HAP-1 (cell line): ENCODE results near the gene YDJC.
A peak's percentile ranks its signal among the peaks of the same experiment; 100 is the strongest.
"Not testable (repeated sequence)": the region's sequence is repeated elsewhere in the genome, so short reads cannot be mapped to it uniquely, and the experiment has no call there.

Experiments
- DNase-seq, 2 experiments: peaks; one replicate each; pipeline ENCODE4 v3.0.0-alpha.2; 2016 to 2020; ENCODE audit warnings: low spot score in 2 of 2
- H3K27me3 ChIP-seq: fragments of 250-450 bp; sonication (Bioruptor Pico); 2 replicates; pipeline ENCODE4 v1.5.1; 2020; ENCODE audit warnings: low read depth, mild to moderate bottlenecking, moderate library complexity
- H3K36me3 ChIP-seq: fragments of 250-450 bp; sonication (Bioruptor Pico); replicated peaks from 2 replicates; pipeline ENCODE4 v1.5.1; 2020; ENCODE audit warnings: mild to moderate bottlenecking
- H3K4me1 ChIP-seq: fragments of 250-450 bp; sonication (Bioruptor Pico); 2 replicates; pipeline ENCODE4 v1.5.1; 2020; ENCODE audit warnings: mild to moderate bottlenecking
- H3K4me3 ChIP-seq: fragments of 250-450 bp; sonication (Bioruptor Pico); 2 replicates; pipeline ENCODE4 v1.5.1; 2020; ENCODE audit warnings: mild to moderate bottlenecking, moderate library complexity
- H3K9me3 ChIP-seq: fragments of 250-450 bp; sonication (Bioruptor Pico); 2 replicates; pipeline ENCODE4 v1.5.1; 2020; ENCODE audit warnings: mild to moderate bottlenecking, moderate library complexity
- in situ Hi-C: fragments of 300-500 bp; cut with MboI; formaldehyde crosslinking; loops from 3 replicates; pipeline ENCODE4 v1.14.3; 2020; ENCODE audit warnings: low sequenced_read_pairs, inconsistent platforms, mixed read lengths

The YDJC gene, protein sequence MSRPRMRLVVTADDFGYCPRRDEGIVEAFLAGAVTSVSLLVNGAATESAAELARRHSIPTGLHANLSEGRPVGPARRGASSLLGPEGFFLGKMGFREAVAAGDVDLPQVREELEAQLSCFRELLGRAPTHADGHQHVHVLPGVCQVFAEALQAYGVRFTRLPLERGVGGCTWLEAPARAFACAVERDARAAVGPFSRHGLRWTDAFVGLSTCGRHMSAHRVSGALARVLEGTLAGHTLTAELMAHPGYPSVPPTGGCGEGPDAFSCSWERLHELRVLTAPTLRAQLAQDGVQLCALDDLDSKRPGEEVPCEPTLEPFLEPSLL

DNA sequence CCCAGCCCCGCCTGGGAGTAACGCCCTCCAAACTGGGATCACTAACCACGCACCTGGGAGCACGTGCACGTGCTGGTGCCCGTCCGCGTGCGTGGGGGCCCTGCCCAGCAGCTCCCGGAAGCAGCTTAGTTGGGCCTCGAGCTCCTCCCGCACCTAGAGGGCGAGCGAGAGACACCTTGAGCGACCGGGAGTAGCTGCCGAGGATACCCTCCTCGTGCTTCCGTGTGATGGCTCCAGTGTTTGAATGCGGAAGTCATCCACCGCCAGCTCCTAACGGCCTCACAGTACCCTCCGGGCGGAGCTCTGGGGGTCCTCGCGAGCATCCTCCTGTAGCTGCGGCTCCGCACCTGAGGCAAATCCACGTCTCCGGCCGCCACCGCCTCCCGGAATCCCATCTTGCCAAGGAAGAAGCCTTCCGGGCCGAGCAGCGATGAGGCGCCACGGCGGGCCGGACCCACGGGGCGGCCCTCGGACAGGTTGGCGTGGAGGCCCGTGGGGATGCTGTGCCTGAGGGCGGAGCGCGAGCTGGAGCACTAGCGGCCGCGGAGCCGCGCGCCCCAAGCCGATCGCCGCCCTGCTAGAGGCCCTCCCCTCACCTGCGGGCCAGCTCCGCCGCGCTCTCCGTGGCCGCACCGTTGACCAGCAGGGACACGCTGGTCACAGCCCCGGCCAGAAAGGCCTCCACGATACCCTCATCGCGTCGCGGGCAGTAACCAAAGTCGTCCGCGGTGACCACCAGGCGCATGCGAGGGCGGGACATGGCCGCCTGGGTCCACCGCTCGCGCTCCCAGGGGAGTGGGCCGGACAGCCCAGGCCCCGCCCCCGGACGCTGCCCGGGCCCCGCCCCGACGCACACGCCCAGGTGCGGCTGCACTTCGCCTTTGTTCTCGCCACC is at the start of gene YDJC:
Gene YDJC (minus strand): TSS at position 768 of the 895 bp plus-strand sequence. CDS start 8 bp downstream, at position 760.
- DNase-seq: peak; percentile 89 to 97
- Histone ChIP-seq H3K36me3 (peaks cover 32% of the 10 kb centered on the region), H3K4me1 (peaks cover 17% of the 10 kb centered on the region), H3K27me3 (no peaks in the 10 kb centered on the region), H3K9me3 (no peaks in the 10 kb centered on the region), H3K4me3 (peak within 1 kb of the TSS; percentile 93)
- in situ Hi-C loops: no loop called here

DNA sequence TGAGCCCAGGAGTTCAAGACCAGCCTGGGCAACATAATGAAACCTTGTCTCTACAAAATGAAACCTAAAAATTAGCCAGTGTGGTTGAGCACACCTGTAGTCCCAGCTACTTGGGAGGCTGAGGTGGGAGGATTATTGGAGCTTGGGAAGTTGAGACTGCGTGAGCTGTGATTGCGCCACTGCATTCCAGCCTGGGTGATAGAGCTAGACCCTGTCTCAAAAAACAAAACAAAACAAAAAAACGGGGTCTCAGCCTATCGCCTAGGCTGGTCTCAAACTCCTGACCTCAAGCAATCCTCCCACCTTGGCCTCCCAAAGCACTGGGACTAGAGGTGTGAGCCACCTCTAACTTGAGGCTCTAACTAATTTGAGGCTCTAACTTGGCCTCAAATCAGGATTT is 49.6 kb upstream of the YDJC start:
- in situ Hi-C loops: no loop called here
- peaks cover 26% of the 10 kb centered on the region for H3K36me3 ChIP-seq

DNA sequence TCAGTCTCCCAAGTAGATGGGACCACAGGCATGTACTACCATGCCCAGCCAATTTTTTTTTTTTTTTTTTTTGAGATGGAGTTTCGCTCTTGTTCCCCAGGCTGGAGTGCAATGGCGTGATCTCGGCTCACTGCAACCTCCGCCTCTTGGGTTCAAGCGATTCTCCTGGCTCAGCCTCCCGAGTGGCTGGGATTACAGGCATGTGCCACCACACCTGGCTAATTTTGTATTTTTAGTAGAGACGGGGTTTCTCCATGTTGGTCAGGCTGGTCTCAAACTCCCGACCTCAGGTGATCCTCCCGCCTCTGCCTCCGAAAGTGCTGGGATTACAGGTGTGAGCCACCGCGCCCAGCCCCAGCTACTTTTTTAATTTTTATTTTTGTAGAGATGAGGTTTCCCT is 49.0 kb upstream of the YDJC start:
- in situ Hi-C loops, H3K27me3 ChIP-seq, DNase-seq, H3K9me3 ChIP-seq, H3K4me3 ChIP-seq, H3K4me1 ChIP-seq: not testable (repeated sequence)
- peaks cover 25% of the 10 kb centered on the region for H3K36me3 ChIP-seq

More for the DNA sequence above, 49.6 kb upstream of the YDJC start:
- Histone ChIP-seq H3K9me3 (no peaks in the 10 kb centered on the region), H3K27me3 (no peaks in the 10 kb centered on the region), H3K4me1 (no peaks in the 10 kb centered on the region), H3K4me3 (no peak overlapping the region)
- DNase-seq: no peak

DNA sequence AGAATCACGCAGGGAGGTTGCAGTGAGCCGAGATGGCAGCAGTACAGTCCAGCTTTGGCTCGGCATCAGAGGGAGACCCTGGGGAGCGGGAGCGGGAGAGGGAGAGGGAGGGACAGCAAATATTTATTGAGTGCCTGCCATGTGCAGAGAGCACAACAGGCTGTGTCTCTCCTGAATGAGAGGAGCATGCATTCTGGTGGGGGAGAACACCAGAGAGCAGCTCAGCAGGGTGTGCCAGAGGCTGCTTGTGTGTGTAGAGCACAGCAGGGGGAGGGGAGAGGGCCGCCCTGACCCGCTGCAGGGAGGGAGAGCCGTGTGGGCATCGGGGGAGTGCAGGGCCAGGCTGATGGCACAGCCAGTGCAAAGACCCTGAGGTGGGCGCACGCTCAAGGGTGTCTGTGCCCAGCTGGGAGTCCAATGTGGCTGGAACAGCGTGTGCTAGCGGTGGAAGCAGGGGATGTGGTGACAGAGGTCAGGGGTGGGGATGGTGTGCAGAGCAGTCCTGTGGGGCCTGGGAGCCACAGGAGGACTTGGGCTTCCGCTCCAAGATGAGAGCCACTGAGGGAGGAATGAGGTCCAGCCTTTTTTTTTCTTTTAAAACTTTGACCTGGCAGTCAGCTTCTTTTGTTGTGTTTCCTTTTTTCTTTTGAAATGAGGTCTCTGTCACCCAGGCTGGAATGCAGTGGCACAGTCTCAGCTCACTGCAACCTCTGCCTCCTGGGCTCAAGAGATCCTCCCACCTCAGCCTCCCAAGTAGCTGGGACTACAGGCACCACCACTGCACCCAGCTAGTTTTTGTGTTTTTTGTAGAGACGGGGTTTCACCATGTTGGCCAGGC is 48.0 kb upstream of the YDJC start:
- peaks cover 19% of the 10 kb centered on the region for H3K36me3 ChIP-seq
- H3K27me3 ChIP-seq: no peaks in the 10 kb centered on the region
- no peaks in the 10 kb centered on the region for H3K9me3 ChIP-seq
- H3K4me1 ChIP-seq: no peaks in the 10 kb centered on the region
- in situ Hi-C loops: no loop called here
- no peak overlapping the region for H3K4me3 ChIP-seq
- no peak for DNase-seq

DNA sequence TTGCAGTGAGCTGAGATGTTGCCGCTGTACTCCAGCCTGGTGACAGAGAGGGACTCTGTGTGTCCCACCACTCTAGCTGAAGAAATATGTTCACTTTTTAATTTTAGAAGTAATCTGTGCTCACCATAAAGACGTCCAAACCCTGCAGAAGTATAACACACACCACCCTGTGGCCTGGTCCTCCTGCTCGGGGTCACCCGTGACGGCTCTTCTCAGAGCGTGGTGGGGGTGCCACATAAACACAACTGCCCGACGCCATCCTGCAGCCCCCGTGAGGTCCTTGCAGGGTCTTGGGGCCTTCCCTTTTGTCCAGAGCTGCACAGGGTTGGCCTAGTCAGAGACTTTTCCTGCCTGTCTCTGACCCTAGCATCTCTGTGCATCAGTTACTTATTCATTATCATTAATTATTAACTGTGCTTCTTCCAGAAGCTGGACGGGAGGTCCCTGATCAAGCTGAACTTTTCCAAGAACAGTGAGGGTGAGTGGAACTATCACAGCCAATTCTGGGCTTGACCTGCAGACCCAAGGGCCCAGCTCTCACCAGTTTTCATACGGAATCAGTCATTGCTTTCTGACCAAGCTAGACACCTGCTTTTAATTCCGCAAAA is 44.9 kb upstream of the YDJC start:
- in situ Hi-C loops: no loop called here
- H3K9me3 ChIP-seq: no peaks in the 10 kb centered on the region
- H3K4me1 ChIP-seq: no peaks in the 10 kb centered on the region
- peaks cover 41% of the 10 kb centered on the region for H3K36me3 ChIP-seq
- H3K4me3 ChIP-seq: no peak overlapping the region
- DNase-seq: no peak
- no peaks in the 10 kb centered on the region for H3K27me3 ChIP-seq

DNA sequence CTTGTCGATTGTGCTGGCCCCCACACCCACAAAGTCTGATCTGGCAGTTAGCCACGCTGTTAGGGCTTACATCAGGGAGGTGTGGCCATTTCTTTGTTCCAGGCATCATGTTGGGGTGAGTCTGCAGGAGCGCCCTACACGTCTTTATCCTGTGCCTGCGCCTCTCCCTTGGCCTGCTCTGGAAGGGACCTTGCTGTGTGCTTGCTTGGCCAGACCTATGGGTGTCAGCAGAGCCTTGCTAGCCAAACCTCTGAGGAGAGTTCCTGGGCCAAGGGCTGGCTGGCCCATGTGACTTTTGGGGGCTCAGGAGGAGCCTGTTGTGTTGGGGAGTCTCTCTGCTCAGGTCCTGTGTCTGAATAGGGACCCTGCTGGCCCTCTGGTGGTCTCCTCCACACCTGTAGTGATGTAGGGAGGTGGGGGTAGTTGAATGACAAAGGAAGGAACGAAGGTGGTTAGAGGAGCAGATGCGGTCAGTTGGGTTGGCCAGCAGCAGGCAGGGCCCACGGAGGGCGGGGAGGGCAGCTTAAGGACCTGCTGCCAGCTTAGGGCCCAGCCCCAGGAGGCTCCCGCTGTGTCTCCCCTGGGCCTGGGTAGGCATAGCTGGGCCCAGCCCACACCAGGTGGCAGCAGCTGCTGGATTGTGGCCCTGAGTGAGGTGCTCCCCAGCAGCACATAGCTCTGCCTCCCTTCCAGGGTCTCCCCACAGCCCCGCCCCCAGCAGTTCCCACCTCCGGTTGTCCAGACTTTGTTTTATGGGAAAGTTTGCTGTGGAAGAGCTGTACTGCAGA is 43.9 kb upstream of the YDJC start:
- Histone ChIP-seq H3K36me3 (peaks cover 41% of the 10 kb centered on the region), H3K27me3 (no peaks in the 10 kb centered on the region), H3K4me1 (no peaks in the 10 kb centered on the region), H3K9me3 (no peaks in the 10 kb centered on the region), H3K4me3 (no peak overlapping the region)
- DNase-seq: no peak
- in situ Hi-C loops: no loop called here

DNA sequence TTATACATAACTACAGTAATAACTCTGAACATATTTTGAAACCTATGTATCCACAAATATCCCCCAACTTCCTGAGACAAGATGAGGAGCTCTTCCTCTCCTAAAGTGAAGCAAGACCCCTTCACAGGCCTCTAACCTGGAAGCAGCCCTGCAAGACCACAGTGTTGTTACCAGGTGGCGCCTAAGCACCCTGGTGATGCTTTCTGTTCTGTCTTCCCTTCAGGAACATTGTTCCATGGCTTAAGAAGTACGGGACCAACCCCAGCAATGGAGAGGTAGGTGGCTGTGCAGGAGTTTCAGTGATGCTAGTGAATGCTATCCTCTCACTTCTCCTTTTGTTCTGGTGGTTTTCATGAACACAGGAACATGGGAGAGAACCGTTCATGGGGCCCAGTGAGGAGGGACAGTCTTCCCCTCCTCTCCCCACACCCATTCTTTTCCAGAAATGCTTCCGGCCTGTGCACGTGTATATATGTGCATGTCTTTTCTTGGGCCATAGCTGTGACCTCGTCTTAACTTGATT is 42.3 kb upstream of the YDJC start:
- H3K9me3 ChIP-seq: no peaks in the 10 kb centered on the region
- no peak for DNase-seq
- in situ Hi-C loops: no loop called here
- H3K36me3 ChIP-seq: peaks cover 41% of the 10 kb centered on the region
- H3K4me3 ChIP-seq: no peak overlapping the region
- H3K27me3 ChIP-seq: no peaks in the 10 kb centered on the region
- no peaks in the 10 kb centered on the region for H3K4me1 ChIP-seq

DNA sequence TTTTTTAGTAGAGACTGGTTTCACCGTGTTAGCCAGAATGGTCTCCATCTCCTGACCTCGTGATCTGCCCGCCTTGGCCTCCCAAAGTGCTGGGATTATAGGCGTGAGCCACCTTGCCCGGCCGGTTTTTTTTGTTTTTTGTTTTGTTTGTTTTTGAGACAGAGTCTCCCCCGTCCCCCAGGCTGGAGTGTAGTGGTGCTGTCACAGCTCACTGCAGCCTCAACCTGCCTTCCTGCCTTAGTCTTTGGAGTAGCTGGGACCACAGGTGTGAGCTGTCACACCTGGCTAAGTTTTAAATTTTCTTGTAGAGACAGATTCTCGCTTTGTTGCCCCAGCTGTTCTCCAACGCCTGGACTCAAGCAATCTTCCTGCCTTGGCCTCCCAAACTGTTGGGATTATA is 39.2 kb upstream of the YDJC start:
- H3K4me3 ChIP-seq: no peak overlapping the region
- H3K9me3 ChIP-seq: no peaks in the 10 kb centered on the region
- in situ Hi-C loops: loop anchor here (10.0 kb wide), 1 partner anchor 654 kb away; the partner anchor contains the start of gene P2RX6
- H3K4me1 ChIP-seq: no peaks in the 10 kb centered on the region
- no peak for DNase-seq
- H3K36me3 ChIP-seq: peaks cover 25% of the 10 kb centered on the region
- no peaks in the 10 kb centered on the region for H3K27me3 ChIP-seq

DNA sequence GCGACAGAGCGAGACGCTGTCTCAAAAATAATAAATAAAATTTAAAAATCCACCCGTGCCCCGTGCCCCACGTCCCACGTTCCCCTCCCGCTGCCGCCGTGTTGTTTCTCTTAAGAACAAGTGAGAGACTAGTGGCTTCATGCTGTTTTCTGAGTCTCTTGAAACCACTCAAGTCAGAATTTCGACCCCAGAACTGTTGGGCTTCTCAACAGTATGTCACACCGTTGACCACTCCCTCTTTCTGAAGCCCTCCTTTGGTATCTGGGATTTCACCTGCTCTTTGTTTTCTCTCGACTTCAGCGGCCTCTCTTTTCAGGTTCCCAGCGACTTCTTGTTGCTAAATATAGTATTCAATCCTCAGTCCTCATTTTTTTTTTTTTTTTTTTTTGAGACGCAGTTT is 37.0 kb upstream of the YDJC start:
- no peaks in the 10 kb centered on the region for H3K4me1 ChIP-seq
- in situ Hi-C loops: loop anchor here (10.0 kb wide), 1 partner anchor 652 kb away; the partner anchor contains the start of gene P2RX6

DNA sequence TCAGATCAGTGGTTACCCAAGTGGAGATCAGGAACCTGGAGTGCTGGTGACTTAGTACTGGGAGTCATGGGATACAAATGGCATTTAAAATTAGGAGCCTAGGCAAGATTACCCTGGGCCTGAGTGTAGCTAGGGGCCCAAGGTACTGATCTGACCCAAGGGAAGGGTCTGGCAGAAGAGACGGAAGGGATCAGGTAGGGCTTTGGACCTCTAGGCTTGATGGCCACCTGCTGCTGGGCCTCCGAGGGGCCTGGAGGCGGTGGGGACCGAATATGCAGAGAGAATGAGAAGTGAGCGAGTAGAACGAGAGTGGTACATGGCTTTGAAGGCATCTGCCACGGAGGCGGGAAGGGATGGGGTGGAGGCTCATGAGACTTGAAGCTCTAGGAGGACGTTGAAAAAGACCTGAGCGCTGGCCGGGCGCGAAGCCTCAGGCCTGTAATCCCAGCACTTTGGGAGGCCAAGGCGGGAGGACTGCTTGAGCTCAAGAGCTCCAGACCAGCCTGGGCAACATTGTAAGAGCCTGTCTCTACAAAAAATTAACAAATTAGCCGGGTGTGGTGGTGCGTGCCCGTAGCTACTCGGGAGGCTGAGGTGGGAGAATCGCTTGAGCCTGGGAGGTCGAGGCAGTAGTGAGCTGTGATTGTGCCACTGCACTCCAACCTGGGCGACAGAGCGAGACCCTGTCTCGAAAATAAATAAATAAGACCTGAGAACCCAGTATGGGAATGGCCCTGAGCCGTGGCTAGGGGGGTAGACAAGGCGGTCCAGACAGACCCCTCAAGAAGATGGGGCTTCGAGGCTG is 35.4 kb upstream of the YDJC start:
- peak overlapping the region; percentile 75 for H3K4me3 ChIP-seq
- no peaks in the 10 kb centered on the region for H3K9me3 ChIP-seq
- DNase-seq: no peak
- peaks cover 1% of the 10 kb centered on the region for H3K36me3 ChIP-seq
- in situ Hi-C loops: loop anchor here (10.0 kb wide), 1 partner anchor 650 kb away; the partner anchor contains the start of gene P2RX6
- no peaks in the 10 kb centered on the region for H3K27me3 ChIP-seq
- no peaks in the 10 kb centered on the region for H3K4me1 ChIP-seq

More for the DNA sequence above, 37.0 kb upstream of the YDJC start:
- Histone ChIP-seq H3K9me3 (no peaks in the 10 kb centered on the region), H3K36me3 (peaks cover 14% of the 10 kb centered on the region), H3K4me3 (peak overlapping the region; percentile 75), H3K27me3 (no peaks in the 10 kb centered on the region)
- DNase-seq: no peak

DNA sequence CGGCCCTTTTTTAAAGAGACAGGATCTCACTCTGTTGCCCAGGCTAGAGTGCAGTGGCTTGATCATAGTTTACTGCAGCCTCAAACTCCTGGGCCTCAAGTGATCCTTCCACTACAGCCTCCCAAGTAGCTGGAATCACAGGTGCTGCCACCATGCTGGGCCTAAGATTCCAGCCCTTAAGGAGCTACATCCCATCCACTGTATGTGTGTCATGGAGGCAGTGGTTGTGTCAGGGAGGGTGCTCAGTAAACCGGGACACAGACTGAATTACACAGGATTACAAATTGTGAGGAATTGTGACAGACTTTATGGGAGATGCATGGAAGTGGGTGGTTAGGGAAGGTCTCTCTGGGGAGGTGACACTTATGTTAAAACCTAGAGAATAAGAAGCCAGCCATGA is 33.9 kb upstream of the YDJC start:
- Histone ChIP-seq H3K4me1 (no peaks in the 10 kb centered on the region), H3K36me3 (no peaks in the 10 kb centered on the region), H3K4me3 (no peak overlapping the region), H3K27me3 (no peaks in the 10 kb centered on the region), H3K9me3 (no peaks in the 10 kb centered on the region)
- in situ Hi-C loops: loop anchor here (10.0 kb wide), 1 partner anchor 649 kb away; the partner anchor contains the start of gene P2RX6
- DNase-seq: no peak
